Endodermal cell (in vitro differentiated cells): ENCODE results near the gene SFR1. TPM values are rescaled to one million over a fixed set of nuclear protein-coding genes. Genes with fewer than 3 reads are reported as not detected.
"Not testable (repeated sequence)": the region's sequence is repeated elsewhere in the genome, so short reads cannot be mapped to it uniquely, and the experiment has no call there.

Source experiments
- DNase-seq: peaks from one replicate; pipeline ENCODE4 v3.0.0-alpha.2; 2017
- H3K27ac ChIP-seq: 2 replicates; pipeline ENCODE4 v1.5.1; 2013; ENCODE audit warnings: mild to moderate bottlenecking, low read depth, low read length, moderate library complexity
- H3K27me3 ChIP-seq: 2 replicates; pipeline ENCODE4 v1.6.1; 2013; ENCODE audit warnings: mild to moderate bottlenecking, low read length, moderate library complexity; ENCODE audit not compliant: insufficient read depth, control insufficient read depth, poor library complexity, severe bottlenecking
- H3K36me3 ChIP-seq: 2 replicates; pipeline ENCODE4 v1.7.0; 2013; ENCODE audit warnings: mild to moderate bottlenecking, low read length, moderate library complexity; ENCODE audit not compliant: control insufficient read depth, insufficient read depth
- H3K4me1 ChIP-seq: one replicate; pipeline ENCODE4 v1.7.0; 2013; ENCODE audit warnings: low read length; ENCODE audit not compliant: control insufficient read depth, insufficient read depth
- H3K4me3 ChIP-seq: 2 replicates; pipeline ENCODE4 v1.5.1; 2013; ENCODE audit warnings: mild to moderate bottlenecking, low read length, moderate library complexity
- H3K9ac ChIP-seq: 2 replicates; pipeline ENCODE4 v1.6.1; 2013; ENCODE audit warnings: mild to moderate bottlenecking, low read length, moderate library complexity; ENCODE audit not compliant: poor library complexity, severe bottlenecking; ENCODE audit errors: extremely low read depth
- H3K9me3 ChIP-seq: 2 replicates; pipeline ENCODE4 v1.6.1; 2013; ENCODE audit warnings: mild to moderate bottlenecking, low read length, moderate library complexity; ENCODE audit not compliant: control insufficient read depth
- H3K27ac Mint-ChIP-seq: 2 replicates; pipeline ENCODE4 v1.8.0; 2020; ENCODE audit warnings: mixed read lengths
- H3K27me3 Mint-ChIP-seq: 2 replicates; pipeline ENCODE4 v1.8.0; 2021; ENCODE audit warnings: mild to moderate bottlenecking, mixed read lengths; ENCODE audit not compliant: insufficient read depth
- H3K36me3 Mint-ChIP-seq: 2 replicates; pipeline ENCODE4 v1.8.0; 2020; ENCODE audit warnings: low read depth, mixed read lengths
- H3K4me1 Mint-ChIP-seq: 2 replicates; pipeline ENCODE4 v1.8.0; 2020; ENCODE audit warnings: mixed read lengths
- H3K4me3 Mint-ChIP-seq: 2 replicates; pipeline ENCODE4 v1.8.0; 2020; ENCODE audit warnings: mild to moderate bottlenecking, moderate library complexity, mixed read lengths
- H3K9me3 Mint-ChIP-seq: 2 replicates; pipeline ENCODE4 v1.8.0; 2020; ENCODE audit warnings: mild to moderate bottlenecking, mixed read lengths
- CTCF ChIP-seq: fragments of 200-600 bp; sonication (generic); conservative IDR thresholded peaks from 2 replicates; pipeline ENCODE4 v1.5.0; 2021; ENCODE audit warnings: antibody characterized with exemption, mild to moderate bottlenecking
- WGBS, 2 experiments: methylation state at CpG; one replicate each; pipeline versions ENCODE4 v1.1.5 to v1.1.7; 2013; ENCODE audit warnings: missing lambda C conversion rate in 2 of 2, mixed read lengths in 1 of 2; ENCODE audit not compliant: insufficient coverage in 1 of 2, insufficient read length in 1 of 2; 5-methylcytosine and 5-hydroxymethylcytosine counted together
- total RNA-seq, 2 donors: library from RNA; stranded (reverse); fragmentation: NEBNext Ultra II Directional in 1 of 2; extraction: Animal tissue kit (Norgen Biotek cat#: 25700) in 1 of 2; gene quantifications; 2 replicates in 1 of 2; 3 replicates in 1 of 2; pipeline ENCODE4 v1.2.1, GENCODE V29; 2021

The SFR1 gene
- total RNA-seq, 2 donors from 2014 or later = 9.2 to 12.0 TPM

GRCh38 chr10:104151737-104152136, 29.8 kb downstream of the SFR1 start:
- Mint-ChIP-seq H3K4me1 (peaks cover 34% of the 10 kb centered on the region), H3K27ac (no peak overlapping the region), H3K27me3 (no peaks in the 10 kb centered on the region), H3K4me3 (no peak overlapping the region), H3K9me3 (peaks cover 44% of the 10 kb centered on the region), H3K36me3 (peaks cover 13% of the 10 kb centered on the region)
- peaks cover 13% of the 10 kb centered on the region for H3K4me1 ChIP-seq
- H3K4me3 ChIP-seq = peak overlapping the region; percentile 63
- no peak for TF ChIP-seq CTCF
- H3K36me3 ChIP-seq = no peaks in the 10 kb centered on the region
- H3K9ac ChIP-seq = no peak overlapping the region
- H3K9me3 ChIP-seq = peaks cover 39% of the 10 kb centered on the region
- H3K27me3 ChIP-seq = no peaks in the 10 kb centered on the region
- no peak for DNase-seq
- H3K27ac ChIP-seq = no peak overlapping the region

- H3K4me3 ChIP-seq = peak overlapping the region; percentile 21
- no peak overlapping the region for H3K9ac ChIP-seq
- DNase-seq = peak; percentile 78
- peak overlapping the region; percentile 79 for H3K27ac Mint-ChIP-seq
- H3K27me3 ChIP-seq = no peaks in the 10 kb centered on the region
- no peaks in the 10 kb centered on the region for H3K36me3 ChIP-seq
- peaks cover 34% of the 10 kb centered on the region for H3K9me3 ChIP-seq
- 46 to 62% methylated on average over 2 of the region's 2 CpGs for WGBS, 2 experiments
- H3K4me3 Mint-ChIP-seq = peak overlapping the region; percentile 28
- peaks cover 13% of the 10 kb centered on the region for H3K36me3 Mint-ChIP-seq
- H3K9me3 Mint-ChIP-seq = peaks cover 37% of the 10 kb centered on the region
- peaks cover 14% of the 10 kb centered on the region for H3K4me1 ChIP-seq
- H3K27ac ChIP-seq = no peak overlapping the region
- H3K27me3 Mint-ChIP-seq = no peaks in the 10 kb centered on the region
- no peak for TF ChIP-seq CTCF
- peaks cover 34% of the 10 kb centered on the region for H3K4me1 Mint-ChIP-seq
These were observed 33.6 kb downstream of the SFR1 start for GRCh38 chr10:104155591-104155990.

- H3K27ac Mint-ChIP-seq = no peak overlapping the region
- WGBS, 2 experiments = 90 to 94% methylated on average over 3 to 5 of the region's 5 CpGs
- no peak overlapping the region for H3K4me3 Mint-ChIP-seq
- Histone ChIP-seq H3K9me3 (peaks cover 13% of the 10 kb centered on the region), H3K4me3 (no peak overlapping the region), H3K9ac (no peak overlapping the region), H3K4me1 (peaks cover 5% of the 10 kb centered on the region), H3K27ac (no peak overlapping the region), H3K27me3 (no peaks in the 10 kb centered on the region), H3K36me3 (no peaks in the 10 kb centered on the region)
- peaks cover 9% of the 10 kb centered on the region for H3K4me1 Mint-ChIP-seq
- no peak for TF ChIP-seq CTCF
- no peak for DNase-seq
- peaks cover 2% of the 10 kb centered on the region for H3K36me3 Mint-ChIP-seq
- H3K9me3 Mint-ChIP-seq = peaks cover 14% of the 10 kb centered on the region
- H3K27me3 Mint-ChIP-seq = no peaks in the 10 kb centered on the region
These were observed 48.8 kb downstream of the SFR1 start for GRCh38 chr10:104170610-104171254.

GRCh38 chr10:104174136-104174535, 52.2 kb downstream of the SFR1 start:
- DNase-seq, H3K4me3 ChIP-seq, H3K27ac ChIP-seq, H3K36me3 Mint-ChIP-seq, H3K4me1 ChIP-seq, H3K4me1 Mint-ChIP-seq, H3K27me3 ChIP-seq, H3K4me3 Mint-ChIP-seq, H3K9ac ChIP-seq, H3K27me3 Mint-ChIP-seq, H3K27ac Mint-ChIP-seq, H3K36me3 ChIP-seq: not testable (repeated sequence)
- H3K9me3 Mint-ChIP-seq = peaks cover 20% of the 10 kb centered on the region
- WGBS, 2 experiments = 79% methylated on average over 1 of the region's 1 CpG; no CpG with 5 or more reads in 1 of the 2 experiments
- H3K9me3 ChIP-seq = peaks cover 13% of the 10 kb centered on the region
